PC-3 (cell line): ENCODE data around the gene CTNND2. TPM values are rescaled to one million over a fixed set of nuclear protein-coding genes. Genes with fewer than 3 reads are reported as not detected.

Source experiments
- ATAC-seq: fragments of 200-7000 bp; cut with Tn5 transposase; 2 replicates; pipeline ENCODE4 v1.9.1; 2020; ENCODE audit warnings: mild to moderate bottlenecking, moderate library complexity
- BruUV-seq: library from RNA; stranded (reverse); fragments of 400-500 nt; replicated peaks from 2 replicates; lab custom pipeline; 2021; lab: Mats Ljungman, UMichigan
- CTCF ChIA-PET: fragments of 300-600 bp; sonication (Branson Sonifier 250); formaldehyde crosslinking; loops from one replicate; lab custom pipeline; 2022; ENCODE audit warnings: antibody characterized with exemption; lab: Charles Lee
- POLR2A ChIA-PET: fragments of 300-600 bp; sonication (Branson Sonifier 250); formaldehyde crosslinking; loops from one replicate; lab custom pipeline; 2022; ENCODE audit warnings: antibody characterized with exemption; ENCODE audit not compliant: unreplicated experiment; lab: Charles Lee
- DNase-seq: peaks from one replicate; pipeline ENCODE4 v3.0.0-alpha.2; 2015
- H2AFZ ChIP-seq: fragments of 300-600 bp; sonication (generic); 2 replicates; pipeline ENCODE4 v1.6.0; 2016; ENCODE audit warnings: antibody characterized with exemption, low read length
- H3F3A ChIP-seq: fragments of 300-600 bp; sonication (generic); one replicate; pipeline ENCODE4 v1.6.0; 2017; ENCODE audit warnings: antibody characterized with exemption, low read length, control low read depth, mild to moderate bottlenecking; ENCODE audit not compliant: unreplicated experiment
- H3K27ac ChIP-seq: fragments of 300-600 bp; sonication (generic); 2 replicates; pipeline ENCODE4 v1.5.1; 2016; ENCODE audit warnings: mild to moderate bottlenecking, low read length
- H3K27me3 ChIP-seq: fragments of 300-600 bp; sonication (generic); 2 replicates; pipeline ENCODE4 v1.6.1; 2016; ENCODE audit warnings: low read length, mixed read lengths
- H3K36me3 ChIP-seq: fragments of 300-600 bp; sonication (generic); 2 replicates; pipeline ENCODE4 v1.6.1; 2016; ENCODE audit warnings: low read depth, mixed run types, low read length, mixed read lengths
- H3K4me1 ChIP-seq: fragments of 300-600 bp; sonication (generic); 2 replicates; pipeline ENCODE4 v1.5.1; 2016; ENCODE audit warnings: low read length; ENCODE audit not compliant: insufficient read depth
- H3K4me2 ChIP-seq: fragments of 300-600 bp; sonication (generic); 2 replicates; pipeline ENCODE4 v1.6.0; 2016; ENCODE audit warnings: low read length
- H3K4me3 ChIP-seq: fragments of 300-600 bp; sonication (generic); 2 replicates; pipeline ENCODE4 v1.5.1; 2016; ENCODE audit warnings: mild to moderate bottlenecking, low read length, mixed read lengths
- H3K79me2 ChIP-seq: fragments of 300-600 bp; sonication (generic); 2 replicates; pipeline ENCODE4 v1.6.1; 2017; ENCODE audit warnings: low read length, mixed read lengths
- H3K9ac ChIP-seq: fragments of 300-600 bp; sonication (generic); 2 replicates; pipeline ENCODE4 v1.6.0; 2016; ENCODE audit warnings: mild to moderate bottlenecking, low read length
- H3K9me2 ChIP-seq: fragments of 300-600 bp; sonication (generic); replicated peaks from 2 replicates; pipeline ENCODE4 v1.6.1; 2016; ENCODE audit warnings: mixed run types, low read length, mixed read lengths
- H3K9me3 ChIP-seq: fragments of 300-600 bp; sonication (generic); 2 replicates; pipeline ENCODE4 v1.6.1; 2016; ENCODE audit warnings: low read length, mixed read lengths
- H4K20me1 ChIP-seq: fragments of 300-600 bp; sonication (generic); 2 replicates; pipeline ENCODE4 v1.6.1; 2016; ENCODE audit warnings: low read length, mixed read lengths
- EZH2 ChIP-seq: fragments of 300-600 bp; sonication (generic); IDR thresholded peaks from one replicate; pipeline ENCODE4 v1.6.1; 2017; ENCODE audit warnings: antibody characterized with exemption, mild to moderate bottlenecking, low read length; ENCODE audit not compliant: unreplicated experiment
- EZH2phosphoT487 ChIP-seq: fragments of 300-600 bp; sonication (generic); IDR thresholded peaks from 2 replicates; pipeline ENCODE4 v1.6.1; 2018; ENCODE audit warnings: mild to moderate bottlenecking, antibody characterized with exemption, low read length, borderline replicate concordance
- intact Hi-C: fragments of 100-400 bp; cut with micrococcal nuclease; formaldehyde crosslinking; loops from 2 replicates; pipeline ENCODE4 v1.9.0; 2023
- total RNA-seq: library from RNA; depleted of rRNA; stranded (reverse); fragments of >200 nt; gene quantifications from 2 replicates; pipeline ENCODE4 v1.2.3, GENCODE V29; 2014
- TF ChIP-seq, protein P1 (sequence below): fragments of 300-600 bp; sonication (generic); conservative IDR thresholded peaks from 2 replicates; pipeline ENCODE4 v1.5.1; 2017; ENCODE audit warnings: antibody characterized with exemption, low read depth, mild to moderate bottlenecking, low read length

CTNND2 gene
- total RNA-seq, 1 experiment from 2014 or later, result 1.8 TPM

DNA sequence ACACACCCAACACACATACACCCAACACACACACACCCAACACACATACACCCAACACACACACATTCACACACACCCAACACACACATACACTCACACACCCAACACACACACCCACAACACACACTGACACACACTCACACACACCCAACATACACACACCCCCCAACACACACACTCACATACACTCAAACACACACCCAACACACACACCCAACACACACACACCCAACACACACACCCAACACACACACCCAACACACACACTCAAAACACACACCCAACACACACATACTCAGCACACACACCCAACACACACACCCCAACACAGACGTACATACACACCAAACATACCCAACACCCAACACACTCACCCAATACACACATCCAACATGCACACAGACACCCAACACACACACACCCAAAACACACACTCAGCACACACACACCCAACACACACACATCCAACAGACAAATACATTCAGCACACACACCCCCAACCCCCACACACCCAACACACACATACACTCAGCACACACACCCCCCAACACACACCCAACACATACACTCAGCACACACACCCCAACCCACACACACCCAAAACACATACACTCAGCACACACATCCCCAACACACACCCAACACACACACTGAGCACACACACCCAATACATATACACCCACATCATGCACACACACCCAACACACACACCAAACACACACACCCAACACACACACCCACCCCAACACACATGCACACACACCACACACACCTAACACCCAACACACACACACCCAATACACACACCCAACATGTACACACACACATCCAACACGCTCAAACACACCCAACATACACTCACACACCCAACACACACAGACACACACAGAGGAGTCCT, 663.7 kb downstream of the CTNND2 start:
- TF ChIP-seq EZH2phosphoT487, result no peak
- TF ChIP-seq, protein P1, sequence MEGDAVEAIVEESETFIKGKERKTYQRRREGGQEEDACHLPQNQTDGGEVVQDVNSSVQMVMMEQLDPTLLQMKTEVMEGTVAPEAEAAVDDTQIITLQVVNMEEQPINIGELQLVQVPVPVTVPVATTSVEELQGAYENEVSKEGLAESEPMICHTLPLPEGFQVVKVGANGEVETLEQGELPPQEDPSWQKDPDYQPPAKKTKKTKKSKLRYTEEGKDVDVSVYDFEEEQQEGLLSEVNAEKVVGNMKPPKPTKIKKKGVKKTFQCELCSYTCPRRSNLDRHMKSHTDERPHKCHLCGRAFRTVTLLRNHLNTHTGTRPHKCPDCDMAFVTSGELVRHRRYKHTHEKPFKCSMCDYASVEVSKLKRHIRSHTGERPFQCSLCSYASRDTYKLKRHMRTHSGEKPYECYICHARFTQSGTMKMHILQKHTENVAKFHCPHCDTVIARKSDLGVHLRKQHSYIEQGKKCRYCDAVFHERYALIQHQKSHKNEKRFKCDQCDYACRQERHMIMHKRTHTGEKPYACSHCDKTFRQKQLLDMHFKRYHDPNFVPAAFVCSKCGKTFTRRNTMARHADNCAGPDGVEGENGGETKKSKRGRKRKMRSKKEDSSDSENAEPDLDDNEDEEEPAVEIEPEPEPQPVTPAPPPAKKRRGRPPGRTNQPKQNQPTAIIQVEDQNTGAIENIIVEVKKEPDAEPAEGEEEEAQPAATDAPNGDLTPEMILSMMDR, result no peak
- no peak for DNase-seq
- no peak overlapping the region for H3K9ac ChIP-seq
- H3K4me2 ChIP-seq, result no peak overlapping the region
- ChIA-PET CTCF (no interaction called here), POLR2A (no interaction called here)
- H3K9me2 ChIP-seq, result no peaks in the 10 kb centered on the region
- no peak overlapping the region for H3K27ac ChIP-seq
- no peaks in the 10 kb centered on the region for H3K79me2 ChIP-seq
- no peaks in the 10 kb centered on the region for H4K20me1 ChIP-seq
- no peaks in the 10 kb centered on the region for H3K27me3 ChIP-seq
- no TSS peak for BruUV-seq
- no peak overlapping the region for H2AFZ ChIP-seq
- no peak overlapping the region for H3K4me3 ChIP-seq
- H3K4me1 ChIP-seq, result no peaks in the 10 kb centered on the region
- H3F3A ChIP-seq, result no peaks in the 10 kb centered on the region
- H3K9me3 ChIP-seq, result no peaks in the 10 kb centered on the region
- no peaks in the 10 kb centered on the region for H3K36me3 ChIP-seq
- ATAC-seq, result no peak
- intact Hi-C loops, result no loop called here

DNA sequence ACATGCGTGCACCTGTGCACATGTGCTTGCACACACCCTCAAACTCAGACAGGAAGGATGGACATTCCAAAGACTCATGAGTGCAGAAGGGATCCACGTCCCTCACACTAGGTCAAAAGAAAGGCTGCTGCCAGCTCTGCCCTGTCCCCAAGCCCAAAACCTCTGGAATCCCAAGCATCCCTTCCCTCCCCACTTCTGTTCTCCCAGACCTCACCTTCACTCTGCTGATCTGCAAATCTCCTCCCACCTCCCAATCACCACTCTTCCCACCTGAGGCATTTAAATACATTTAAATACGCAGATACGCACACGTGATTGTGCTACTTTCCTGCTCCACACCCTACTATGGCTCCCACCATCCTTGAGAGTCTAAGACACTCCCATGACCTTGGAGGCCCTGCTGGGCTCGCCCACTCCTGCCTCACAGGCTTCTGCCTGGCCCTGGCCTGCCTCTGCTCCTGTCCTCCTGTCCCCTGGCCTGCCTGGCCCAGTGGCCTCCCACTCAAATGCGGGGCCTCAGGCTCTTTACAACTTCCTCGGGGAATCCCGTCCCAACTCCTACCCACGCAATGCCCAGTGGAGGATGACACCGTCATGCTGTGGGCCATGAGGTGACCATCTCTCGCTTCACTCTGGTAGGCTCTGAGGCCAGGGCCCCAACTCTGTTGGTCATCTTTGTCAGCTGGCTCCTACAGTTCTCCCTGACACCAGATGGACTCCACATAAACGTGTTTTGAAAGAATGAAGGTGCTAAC, 664.8 kb downstream of the CTNND2 start:
- Histone ChIP-seq H2AFZ (no peak overlapping the region), H3F3A (no peaks in the 10 kb centered on the region), H3K9me2 (no peaks in the 10 kb centered on the region), H3K36me3 (no peaks in the 10 kb centered on the region), H3K9ac (no peak overlapping the region), H3K79me2 (no peaks in the 10 kb centered on the region), H3K27me3 (no peaks in the 10 kb centered on the region), H3K4me1 (no peaks in the 10 kb centered on the region), H3K9me3 (no peaks in the 10 kb centered on the region), H3K4me2 (no peak overlapping the region), H4K20me1 (no peaks in the 10 kb centered on the region), H3K4me3 (no peak overlapping the region), H3K27ac (no peak overlapping the region)
- DNase-seq (no peak), ATAC-seq (no peak)
- TF ChIP-seq, protein P1, result no peak
- TF ChIP-seq EZH2phosphoT487 (no peak), EZH2 (no peak)
- POLR2A ChIA-PET, result no interaction called here
- no TSS peak for BruUV-seq
- CTCF ChIA-PET, result no interaction called here
- intact Hi-C loops, result no loop called here
